ENCODE measurements around the gene FAM111B. TPM values are rescaled to one million over a fixed set of nuclear protein-coding genes. Genes with fewer than 3 reads are reported as not detected.

The FAM111B gene
- total RNA-seq, 1 experiment from 2014 or later = 23.6 TPM

DNA sequence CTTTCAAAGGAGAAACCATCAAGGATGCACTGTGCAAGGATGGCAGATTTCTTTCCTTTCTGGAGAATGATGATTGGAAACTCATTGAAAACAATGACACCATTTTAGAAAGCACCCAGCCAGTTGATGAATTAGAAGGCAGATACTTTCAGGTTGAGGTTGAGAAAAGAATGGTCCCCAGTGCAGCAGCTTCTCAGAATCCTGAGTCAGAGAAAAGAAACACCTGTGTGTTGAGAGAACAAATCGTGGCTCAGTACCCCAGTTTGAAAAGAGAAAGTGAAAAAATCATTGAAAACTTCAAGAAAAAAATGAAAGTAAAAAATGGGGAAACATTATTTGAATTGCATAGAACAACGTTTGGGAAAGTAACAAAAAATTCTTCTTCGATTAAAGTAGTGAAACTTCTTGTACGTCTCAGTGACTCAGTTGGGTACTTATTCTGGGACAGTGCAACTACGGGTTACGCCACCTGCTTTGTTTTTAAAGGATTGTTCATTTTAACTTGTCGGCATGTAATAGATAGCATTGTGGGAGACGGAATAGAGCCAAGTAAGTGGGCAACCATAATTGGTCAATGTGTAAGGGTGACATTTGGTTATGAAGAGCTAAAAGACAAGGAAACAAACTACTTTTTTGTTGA is 45.4 kb downstream of the FAM111B start:
- intact Hi-C loops (cut with micrococcal nuclease; ENCODE audit: unreplicated experiment) (loop anchor here (10.0 kb wide), 2 partner anchors 198 to 498 kb away; no protein-coding TSS in a partner anchor), in situ Hi-C loops (cut with HindIII; ENCODE audit: low pct_unique_long_range_greater_than_20kb, low sequenced_read_pairs) (no loop called here)
- no peaks in the 10 kb centered on the region for H3K27me3 ChIP-seq (ENCODE audit: control insufficient read depth, insufficient read depth, low read length)
- H3K4me3 ChIP-seq (ENCODE audit: low read depth in 2 of 2, low read length in 2 of 2) = no peak overlapping the region
- H3K4me1 ChIP-seq (ENCODE audit: control insufficient read depth, insufficient read depth, low read length) = no peaks in the 10 kb centered on the region
- ATAC-seq (no peak), DNase-seq (ENCODE audit: low read depth, low spot score) (no peak)
- ChIA-PET CTCF (interaction anchor here (0.6 kb wide), 1 partner anchor 12 kb away, joined by 6 read pairs; no protein-coding TSS in a partner anchor), POLR2A (interaction anchor here (0.6 kb wide), 1 partner anchor 14 kb away, joined by 3 read pairs; no protein-coding TSS in a partner anchor)
- TSS peak; percentile 32 for BruUV-seq (replicated peaks)
- no peak for TF ChIP-seq REST (IDR thresholded peaks at IDR 0.05; ENCODE audit: insufficient read depth in 1 of 2, low read depth in 2 of 2, low read length in 1 of 2)
- TF ChIP-seq POLR2AphosphoS5 (IDR thresholded peaks at IDR 0.05; ENCODE audit: low read depth, low read length) = no peak
- no peak for TF ChIP-seq SIN3A (IDR thresholded peaks at IDR 0.05; ENCODE audit: borderline replicate concordance, insufficient read depth, low read depth, low read length)
- H3K27ac ChIP-seq (ENCODE audit: low read length) = no peak overlapping the region
- H3K9me3 ChIP-seq (ENCODE audit: control insufficient read depth, insufficient read depth, low read depth, low read length) = no peaks in the 10 kb centered on the region
- peaks cover 6% of the 10 kb centered on the region for H3K36me3 ChIP-seq (ENCODE audit: control insufficient read depth, insufficient read depth, low read length)

- CTCF ChIA-PET = interaction anchor here (0.6 kb wide), 1 partner anchor 10 kb away, joined by 13 read pairs; no protein-coding TSS in a partner anchor
- in situ Hi-C loops (cut with HindIII; ENCODE audit: low pct_unique_long_range_greater_than_20kb, low sequenced_read_pairs) = no loop called here
- ATAC-seq (no peak), DNase-seq (ENCODE audit: low read depth, low spot score) (no peak)
- intact Hi-C loops (cut with micrococcal nuclease; ENCODE audit: unreplicated experiment) = loop anchor here (5.0 to 10.0 kb wide), 3 partner anchors 200 to 587 kb away; no protein-coding TSS in a partner anchor
- no peak overlapping the region for H3K4me3 ChIP-seq (ENCODE audit: low read depth in 2 of 2, low read length in 2 of 2)
- no TSS peak for BruUV-seq (replicated peaks)
- H3K27ac ChIP-seq (ENCODE audit: low read length) = no peak overlapping the region
- no peaks in the 10 kb centered on the region for H3K4me1 ChIP-seq (ENCODE audit: control insufficient read depth, insufficient read depth, low read length)
- H3K36me3 ChIP-seq (ENCODE audit: control insufficient read depth, insufficient read depth, low read length) = no peaks in the 10 kb centered on the region; the same call in 1 of the 2 replicates
- H3K9me3 ChIP-seq (ENCODE audit: control insufficient read depth, insufficient read depth, low read depth, low read length) = no peaks in the 10 kb centered on the region
- no peaks in the 10 kb centered on the region for H3K27me3 ChIP-seq (ENCODE audit: control insufficient read depth, insufficient read depth, low read length)
- POLR2A ChIA-PET = interaction anchor here (0.6 kb wide), 1 partner anchor 579 kb away, joined by 3 read pairs; the partner anchor contains the start of gene LPXN
- TF ChIP-seq CTCF (IDR thresholded peaks at IDR 0.05) = no peak
- TF ChIP-seq POLR2AphosphoS5 (IDR thresholded peaks at IDR 0.05; ENCODE audit: low read depth, low read length) = no peak
- TF ChIP-seq TCF7L2 (IDR thresholded peaks at IDR 0.05; ENCODE audit: low read depth, low read length) = no peak
- no peak for TF ChIP-seq SIN3A (IDR thresholded peaks at IDR 0.05; ENCODE audit: borderline replicate concordance, insufficient read depth, low read depth, low read length)
- no peak for TF ChIP-seq REST (IDR thresholded peaks at IDR 0.05; ENCODE audit: insufficient read depth in 1 of 2, low read depth in 2 of 2, low read length in 1 of 2)
Measured at GRCh38 chr11:59154610-59155009, 47.6 kb downstream of the FAM111B start.

All from Panc1 (cell line).